Erythroblast (primary cell): Measurements from ENCODE around the gene LHX5.

ENCODE experiments used
- GATA1 ChIP-seq: IDR thresholded peaks from 2 replicates; pipeline ENCODE4 v1.6.1; 2011; ENCODE audit warnings: low read depth, mild to moderate bottlenecking, control low read depth, low read length, moderate library complexity
- POLR2A ChIP-seq: IDR thresholded peaks from 2 replicates; pipeline ENCODE4 v1.6.1; 2011; ENCODE audit warnings: mild to moderate bottlenecking, low read length

GRCh38 chr12:113477842-113478215 is 6.2 kb upstream of the LHX5 start:
- TF ChIP-seq POLR2A, result no peak
- TF ChIP-seq GATA1, result no peak
